HepG2 (cell line): ENCODE measurements around the gene SEMA3B. TPM values are rescaled to one million over a fixed set of nuclear protein-coding genes. Genes with fewer than 3 reads are reported as not detected.

Source experiments
- CSRNP2 ChIP-seq: sonication (generic); formaldehyde crosslinking; conservative IDR thresholded peaks from 2 replicates; pipeline ENCODE4 v1.8.0; 2022; ENCODE audit warnings: low read depth, missing genetic modification reagents
- ETV5 ChIP-seq: IDR thresholded peaks from 2 replicates; pipeline ENCODE4 v1.6.1; 2018; ENCODE audit warnings: missing biosample characterization, missing genetic modification reagents, inconsistent platforms, borderline replicate concordance
- KIAA2018 ChIP-seq: sonication (generic); formaldehyde crosslinking; IDR thresholded peaks from 2 replicates; pipeline ENCODE4 v1.5.0; 2020; ENCODE audit warnings: mild to moderate bottlenecking, missing genetic modification reagents, borderline replicate concordance
- PAXIP1 ChIP-seq: sonication (generic); formaldehyde crosslinking; conservative IDR thresholded peaks from 2 replicates; pipeline ENCODE4 v1.4.0; 2020; ENCODE audit warnings: mild to moderate bottlenecking, missing genetic modification reagents, moderate library complexity
- PRDM4 ChIP-seq: sonication (generic); formaldehyde crosslinking; IDR thresholded peaks from 2 replicates; pipeline ENCODE4 v1.9.0; 2021; ENCODE audit warnings: missing genetic modification reagents, borderline replicate concordance
- SIN3B ChIP-seq: fragments of 150-350 bp; IDR thresholded peaks from 2 replicates; pipeline ENCODE4 v1.6.1; 2014; ENCODE audit warnings: low read length
- ZBTB7B ChIP-seq: sonication (generic); formaldehyde crosslinking; IDR thresholded peaks from 2 replicates; pipeline ENCODE4 v1.4.0; 2020; ENCODE audit warnings: missing genetic modification reagents
- ZNF317 ChIP-seq: sonication (generic); formaldehyde crosslinking; IDR thresholded peaks from 2 replicates; pipeline ENCODE4 v1.5.0; 2020; ENCODE audit warnings: mild to moderate bottlenecking, missing genetic modification reagents
- ZNF639 ChIP-seq: conservative IDR thresholded peaks from 2 replicates; pipeline ENCODE4 v1.6.1; 2018; ENCODE audit warnings: missing genetic modification reagents
- polyA plus RNA-seq, 8 experiments: library from polyadenylated mRNA; depleted of rRNA in 3 of 8; stranded (reverse) in 7 of 8; unstranded in 1 of 8; fragments of >200 nt; fragmentation: Illumina TruSeq in 4 of 8; extraction: Trizol in 4 of 8; gene quantifications; 2 replicates each; pipeline versions ENCODE4 v1.2.1 to v1.2.3, GENCODE V29; 2011 to 2016; ENCODE audit warnings: low read depth in 4 of 8, missing spikeins in 1 of 8, mixed read lengths in 1 of 8; ENCODE audit not compliant: insufficient read depth in 1 of 8
- total RNA-seq, 5 experiments: library from RNA; depleted of rRNA; stranded (reverse); fragments of >200 nt; fragmentation: Illumina TruSeq; extraction: Trizol; gene quantifications; 2 replicates each; pipeline ENCODE4 v1.2.3, GENCODE V29; 2016; ENCODE audit warnings: low read depth in 1 of 5

SEMA3B gene
- total and polyA plus RNA-seq, 2 of the 13 experiments (the other 11 are each of a cell fraction or from before 2014, with no cell fraction given), result 93.2 to 158 TPM

GRCh38 chr3:50321336-50322114, 52.6 kb downstream of the SEMA3B start (continued):
- no peak for TF ChIP-seq KIAA2018 (CRISPR knock-in tag)
- no peak for TF ChIP-seq CSRNP2 (CRISPR knock-in tag)
- 0 out of 2 replicates have a peak, but pooled peaks have one; percentile 30 for TF ChIP-seq ZNF317 (CRISPR knock-in tag)
- peak; percentile 73 for TF ChIP-seq ZBTB7B
- peak; percentile 95 for TF ChIP-seq PAXIP1 (CRISPR knock-in tag)
- no peak for TF ChIP-seq PRDM4 (CRISPR knock-in tag)
- TF ChIP-seq SIN3B, result no peak
- 0 out of 2 replicates have a peak, but pooled peaks have one; percentile 11 for TF ChIP-seq ETV5
- TF ChIP-seq ZNF639 (CRISPR knock-in tag), result no peak
